HEK293T (cell line): ENCODE measurements around the gene JMJD8.
"Not testable (repeated sequence)": the region's sequence is repeated elsewhere in the genome, so short reads cannot be mapped to it uniquely, and the experiment has no call there.

Source experiments
- CTCF ChIA-PET: fragments of 350-600 bp; formaldehyde crosslinking; extraction: SDS; loops from one replicate; lab custom pipeline; 2021; ENCODE audit warnings: antibody characterized with exemption, inconsistent platforms; lab: Yijun Ruan, JAX
- POLR2A ChIA-PET: fragments of 350-600 bp; formaldehyde crosslinking; extraction: SDS; loops from one replicate; lab custom pipeline; 2020; ENCODE audit warnings: antibody characterized with exemption, inconsistent platforms; lab: Yijun Ruan, JAX
- DNase-seq: peaks from one replicate; pipeline ENCODE4 v3.0.0; 2012; ENCODE audit warnings: mixed read lengths; ENCODE audit errors: extremely low spot score
- ARNT ChIP-seq: fragments of 450-650 bp; IDR thresholded peaks from 2 replicates; pipeline ENCODE4 v1.6.1; 2017; ENCODE audit warnings: mild to moderate bottlenecking
- BHLHE40 ChIP-seq: fragments of 450-650 bp; IDR thresholded peaks from 2 replicates; pipeline ENCODE4 v1.6.1; 2016; ENCODE audit warnings: mild to moderate bottlenecking, moderate library complexity, borderline replicate concordance
- CTBP1 ChIP-seq: fragments of 450-650 bp; IDR thresholded peaks from 2 replicates; pipeline ENCODE4 v1.6.1; 2016; ENCODE audit warnings: borderline replicate concordance
- ELF4 ChIP-seq: fragments of 450-650 bp; IDR thresholded peaks from 2 replicates; pipeline ENCODE4 v1.6.1; 2017; ENCODE audit warnings: antibody characterized with exemption
- FOXA1 ChIP-seq: fragments of 450-650 bp; IDR thresholded peaks from 2 replicates; pipeline ENCODE4 v1.6.1; 2016; ENCODE audit warnings: mild to moderate bottlenecking
- FOXK2 ChIP-seq: fragments of 450-650 bp; IDR thresholded peaks from 2 replicates; pipeline ENCODE4 v1.6.1; 2016; ENCODE audit warnings: mild to moderate bottlenecking
- FOXM1 ChIP-seq: fragments of 450-650 bp; IDR thresholded peaks from 2 replicates; pipeline ENCODE4 v1.6.1; 2017; ENCODE audit warnings: mild to moderate bottlenecking, borderline replicate concordance
- HDGF ChIP-seq: fragments of 450-650 bp; IDR thresholded peaks from 2 replicates; pipeline ENCODE4 v1.6.1; 2017; ENCODE audit warnings: antibody characterized with exemption, borderline replicate concordance
- L3MBTL2 ChIP-seq: fragments of 450-650 bp; conservative IDR thresholded peaks from 2 replicates; pipeline ENCODE4 v1.6.1; 2016; ENCODE audit warnings: mild to moderate bottlenecking
- LEF1 ChIP-seq: fragments of 450-650 bp; IDR thresholded peaks from 2 replicates; pipeline ENCODE4 v1.6.1; 2017; ENCODE audit warnings: mild to moderate bottlenecking, borderline replicate concordance
- NFRKB ChIP-seq: fragments of 450-650 bp; IDR thresholded peaks from 2 replicates; pipeline ENCODE4 v1.6.1; 2016; ENCODE audit warnings: mild to moderate bottlenecking, moderate library complexity
- SP1 ChIP-seq: fragments of 450-650 bp; IDR thresholded peaks from 2 replicates; pipeline ENCODE4 v1.6.1; 2017
- SUZ12 ChIP-seq: fragments of 450-650 bp; IDR thresholded peaks from 2 replicates; pipeline ENCODE4 v1.6.1; 2016; ENCODE audit warnings: mild to moderate bottlenecking
- TARDBP ChIP-seq: fragments of 450-650 bp; IDR thresholded peaks from 2 replicates; pipeline ENCODE4 v1.6.1; 2016
- ZNF384 ChIP-seq: fragments of 450-650 bp; IDR thresholded peaks from 2 replicates; pipeline ENCODE4 v1.6.1; 2016
- TF ChIP-seq, protein P1 (sequence below): fragments of 450-650 bp; IDR thresholded peaks from 2 replicates; pipeline ENCODE4 v1.6.1; 2016

The JMJD8 gene

DNA sequence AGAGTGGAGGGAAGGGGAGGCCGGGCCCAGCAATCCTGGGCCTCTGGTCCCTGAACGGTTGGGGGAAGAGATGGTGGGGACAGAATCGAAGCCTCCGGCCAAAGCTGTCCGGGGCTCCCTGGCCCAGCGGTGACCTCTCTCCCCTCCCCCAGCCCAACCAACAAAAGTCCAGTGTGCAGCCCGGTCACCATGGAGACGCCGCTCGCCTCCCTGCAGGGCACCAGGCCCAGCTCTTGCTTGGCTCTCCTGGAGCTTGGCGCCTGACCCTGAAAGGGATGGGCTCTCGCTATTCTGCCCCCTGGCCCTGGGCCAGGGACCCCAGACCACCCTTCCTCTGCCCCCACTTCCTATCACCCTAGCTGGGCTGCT, 32.0 kb upstream of the JMJD8 start:
- no peak for DNase-seq
- TF ChIP-seq FOXK2 (no peak), FOXA1 (no peak), BHLHE40 (no peak), HDGF (no peak), ARNT (no peak)
- ChIA-PET CTCF (interaction anchor here (0.6 to 2.2 kb wide), 5 partner anchors 38 to 72 kb away, joined by 3 to 9 read pairs (median 4); partner anchors contain the start of genes CHTF18 and RPUSD1), POLR2A (interaction anchor here (0.6 to 4.0 kb wide), 6 partner anchors 10 to 91 kb away, joined by 3 to 27 read pairs (median 3); partner anchors contain the start of genes CCDC78, CHTF18, CIAO3 and HAGHL)

DNA sequence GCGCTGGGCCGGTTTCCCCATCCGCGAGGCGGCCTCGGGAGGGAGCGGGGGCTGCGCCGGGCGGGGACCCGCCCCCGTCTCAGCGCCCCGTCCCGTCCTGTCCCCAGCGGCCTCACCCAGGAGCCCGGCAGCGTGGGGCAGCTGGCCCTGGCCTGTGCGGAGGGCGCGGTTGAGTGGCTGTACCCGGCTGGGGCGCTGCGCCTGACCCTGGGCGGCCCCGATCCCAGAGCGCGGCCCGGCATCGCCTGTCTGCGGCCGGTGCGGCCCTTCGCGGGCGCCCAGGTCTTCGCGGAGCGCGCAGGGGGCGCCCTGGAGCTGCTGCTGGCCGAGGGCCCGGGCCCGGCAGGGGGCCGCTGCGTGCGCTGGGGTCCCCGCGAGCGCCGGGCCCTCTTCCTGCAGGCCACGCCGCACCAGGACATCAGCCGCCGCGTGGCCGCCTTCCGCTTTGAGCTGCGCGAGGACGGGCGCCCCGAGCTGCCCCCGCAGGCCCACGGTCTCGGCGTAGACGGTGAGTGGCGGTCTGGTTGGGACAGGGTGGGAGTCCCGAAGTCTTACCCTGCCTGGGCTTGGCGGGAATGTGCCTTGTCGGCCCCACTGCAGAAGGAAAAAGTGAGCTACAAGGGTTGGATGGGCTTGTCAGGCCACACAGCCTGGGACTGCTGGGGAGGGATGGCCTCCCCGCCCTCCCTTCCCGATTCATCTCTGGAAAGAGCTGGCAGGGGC, 31.5 kb upstream of the JMJD8 start:
- ChIA-PET CTCF (interaction anchor here (0.6 to 2.2 kb wide), 6 partner anchors 25 to 72 kb away, joined by 3 to 9 read pairs (median 4); partner anchors contain the start of genes CHTF18, CIAO3 and RPUSD1), POLR2A (interaction anchor here (0.6 to 4.0 kb wide), 6 partner anchors 11 to 91 kb away, joined by 3 to 27 read pairs (median 3); partner anchors contain the start of genes CCDC78, CHTF18, CIAO3 and HAGHL)
- no peak for DNase-seq
- no peak for TF ChIP-seq FOXA1
- peak; percentile 53; the same call in 1 of the 2 replicates for TF ChIP-seq ARNT
- 0 out of 2 replicates have a peak, but pooled peaks have one; percentile 20 for TF ChIP-seq L3MBTL2

DNA sequence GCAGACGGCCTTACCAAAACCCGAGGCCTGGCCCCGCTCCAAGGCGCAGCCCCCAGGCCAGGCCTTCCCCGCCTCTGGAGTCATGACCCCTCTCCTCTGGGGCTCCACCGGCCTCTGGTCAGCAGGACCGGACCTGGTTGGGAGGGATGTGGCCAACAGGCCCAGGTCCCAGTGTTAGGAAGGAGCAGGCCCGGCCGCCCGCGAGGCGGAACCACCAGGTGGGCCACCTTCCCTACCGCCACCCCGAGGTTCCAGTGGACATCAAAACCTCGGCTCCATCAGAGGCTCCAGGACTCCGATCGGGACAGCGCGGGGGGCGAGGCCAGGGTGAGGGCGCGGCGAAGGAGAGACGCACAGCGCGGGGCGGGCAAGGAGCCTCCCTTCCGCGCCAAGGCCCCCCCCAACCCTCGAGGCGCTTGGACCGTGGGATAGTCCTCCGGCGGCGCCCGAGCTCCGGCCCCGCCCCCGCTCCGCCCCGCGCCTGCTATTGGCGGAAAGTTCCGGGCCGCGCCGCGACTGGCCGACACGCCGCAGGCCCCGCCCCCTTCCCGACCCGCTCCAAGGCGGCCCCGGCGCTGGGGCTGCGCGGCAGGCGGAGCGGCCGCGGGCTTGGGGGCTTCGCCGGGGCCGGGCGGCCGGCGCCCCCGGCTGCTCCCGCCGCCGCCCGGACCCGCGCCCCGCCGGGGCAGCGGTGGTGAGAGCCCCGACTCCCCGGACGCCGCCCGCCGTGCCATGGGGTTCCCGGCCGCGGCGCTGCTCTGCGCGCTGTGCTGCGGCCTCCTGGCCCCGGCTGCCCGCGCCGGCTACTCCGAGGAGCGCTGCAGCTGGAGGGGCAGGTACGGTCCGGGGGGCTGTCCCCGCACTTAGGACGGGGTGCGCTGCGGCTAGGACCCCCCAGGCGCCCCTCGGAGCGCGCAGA, 30.7 kb upstream of the JMJD8 start, which contains the start of gene METRN:
Gene METRN (plus strand): TSS at position 561 of the 919 bp plus-strand sequence. CDS start 172 bp downstream, at position 733.
- ChIA-PET CTCF (interaction anchor here (1.1 to 2.2 kb wide), 4 partner anchors 26 to 73 kb away, joined by 3 to 9 read pairs (median 4); partner anchors contain the start of genes CHTF18, CIAO3 and RPUSD1), POLR2A (interaction anchor here (1.4 to 4.0 kb wide), 3 partner anchors 12 to 73 kb away, joined by 3 to 27 read pairs (median 17); partner anchors contain the start of genes CCDC78, CHTF18, HAGHL and RPUSD1)
- TF ChIP-seq ARNT (no peak), FOXK2 (no peak), HDGF (no peak), ELF4 (no peak), LEF1 (no peak), ZNF384 (no peak), SP1 (no peak), BHLHE40 (no peak), TARDBP (no peak), NFRKB (no peak), L3MBTL2 (no peak), CTBP1 (no peak), SUZ12 (no peak)
- TF ChIP-seq, protein P1, sequence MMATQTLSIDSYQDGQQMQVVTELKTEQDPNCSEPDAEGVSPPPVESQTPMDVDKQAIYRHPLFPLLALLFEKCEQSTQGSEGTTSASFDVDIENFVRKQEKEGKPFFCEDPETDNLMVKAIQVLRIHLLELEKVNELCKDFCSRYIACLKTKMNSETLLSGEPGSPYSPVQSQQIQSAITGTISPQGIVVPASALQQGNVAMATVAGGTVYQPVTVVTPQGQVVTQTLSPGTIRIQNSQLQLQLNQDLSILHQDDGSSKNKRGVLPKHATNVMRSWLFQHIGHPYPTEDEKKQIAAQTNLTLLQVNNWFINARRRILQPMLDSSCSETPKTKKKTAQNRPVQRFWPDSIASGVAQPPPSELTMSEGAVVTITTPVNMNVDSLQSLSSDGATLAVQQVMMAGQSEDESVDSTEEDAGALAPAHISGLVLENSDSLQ, result no peak
- peak; percentile 85 for DNase-seq

DNA sequence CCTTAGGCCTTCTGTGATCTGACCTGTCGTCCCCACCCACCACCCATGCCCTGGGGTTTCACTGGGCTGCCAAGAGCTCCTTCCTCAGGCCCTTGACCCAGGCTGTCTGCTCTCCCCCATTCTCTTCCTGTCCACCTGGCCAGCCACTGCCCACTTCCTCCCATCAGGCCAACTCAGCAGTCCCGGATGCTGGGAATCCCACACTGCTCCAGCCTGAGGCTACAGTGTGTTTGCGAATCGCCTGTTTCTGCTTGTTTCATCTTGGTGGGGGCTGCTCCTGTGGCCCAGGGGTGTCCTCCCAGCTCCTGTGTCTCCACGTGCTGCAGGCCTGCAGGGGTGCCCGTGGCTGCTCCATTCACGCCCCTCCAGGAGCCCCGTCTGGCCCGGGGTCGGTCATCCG, 29.9 kb upstream of the JMJD8 start:
- TF ChIP-seq FOXK2 (no peak), ZNF384 (no peak), NFRKB (no peak), BHLHE40 (no peak), L3MBTL2 (no peak), SUZ12 (no peak), HDGF (no peak), FOXM1 (no peak), SP1 (no peak), CTBP1 (no peak), ELF4 (no peak), LEF1 (no peak), TARDBP (no peak), ARNT (no peak), FOXA1 (no peak)
- TF ChIP-seq, protein P1, result no peak
- DNase-seq, result no peak
- ChIA-PET POLR2A (interaction anchor here (4.0 kb wide), 1 partner anchor 12 kb away, joined by 27 read pairs; the partner anchor contains the start of genes CCDC78 and HAGHL), CTCF (no interaction called here)

DNA sequence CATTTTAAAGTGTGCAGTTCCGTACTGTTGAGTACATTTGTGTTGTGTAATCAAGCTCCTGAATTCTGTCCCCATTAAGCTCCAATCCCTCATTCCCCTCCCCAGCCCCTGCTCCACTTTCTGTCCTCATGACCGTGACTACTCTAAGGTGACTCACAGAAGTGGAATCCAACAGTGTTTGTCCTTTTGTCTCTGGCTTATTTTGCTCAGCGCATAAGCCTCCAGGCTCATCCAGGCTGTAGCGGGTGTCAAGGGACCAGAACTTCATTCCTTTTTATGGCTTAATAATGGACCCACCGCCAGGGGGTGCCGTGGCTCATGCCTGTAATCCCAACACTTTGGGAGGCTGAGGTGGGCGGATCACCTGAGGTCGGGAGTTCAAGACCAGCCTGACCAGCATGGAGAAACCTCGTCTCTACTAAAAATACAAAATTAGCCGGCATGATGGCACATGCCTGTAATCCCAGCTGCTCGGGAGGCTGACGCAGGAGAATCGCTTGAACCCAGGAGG, 28.7 kb upstream of the JMJD8 start:
- not testable (repeated sequence) for DNase-seq

More for the DNA sequence above, 28.7 kb upstream of the JMJD8 start:
- CTCF ChIA-PET, result interaction anchor here (0.7 to 1.5 kb wide), 5 partner anchors 12 to 76 kb away, joined by 3 to 5 read pairs (median 4); partner anchors contain the start of genes CHTF18 and RPUSD1
- POLR2A ChIA-PET, result interaction anchor here (0.8 to 1.7 kb wide), 4 partner anchors 9 to 76 kb away, joined by 3 to 9 read pairs (median 4); partner anchors contain the start of genes ANTKMT, CHTF18, CIAO3 and RPUSD1
